ENCODE data around the gene TIAM2.

TIAM2 gene

GRCh38 chr6:155290491-155290890 is 295.4 kb downstream of the TIAM2 start:
- Mint-ChIP-seq H3K4me1 (peaks cover 0 to 5% of the 10 kb centered on the region in 2 donors), H3K4me3 (no peak overlapping the region), H3K36me3 (peaks cover 50 to 58% of the 10 kb centered on the region in 2 donors), H3K27me3 (no peaks in the 10 kb centered on the region), H3K9me3 (no peaks in the 10 kb centered on the region), H3K27ac (no peak overlapping the region)
- no peak for DNase-seq
- no peak for ATAC-seq (replicated peaks)

- H3K27me3 Mint-ChIP-seq: no peaks in the 10 kb centered on the region
- peaks cover 0 to 5% of the 10 kb centered on the region in 2 donors for H3K4me1 Mint-ChIP-seq
- peaks cover 48 to 57% of the 10 kb centered on the region in 2 donors for H3K36me3 Mint-ChIP-seq
- H3K27ac Mint-ChIP-seq: no peak overlapping the region
- DNase-seq: no peak
- H3K9me3 Mint-ChIP-seq: no peaks in the 10 kb centered on the region
- no peak for ATAC-seq (replicated peaks)
- no peak overlapping the region for H3K4me3 Mint-ChIP-seq
Measured at GRCh38 chr6:155291291-155291690, 296.2 kb downstream of the TIAM2 start.

GRCh38 chr6:155292711-155293110 is 297.6 kb downstream of the TIAM2 start:
- Mint-ChIP-seq H3K27me3 (no peaks in the 10 kb centered on the region), H3K9me3 (no peaks in the 10 kb centered on the region), H3K27ac (no peak overlapping the region), H3K36me3 (peaks cover 49 to 63% of the 10 kb centered on the region in 2 donors), H3K4me1 (peaks cover 0 to 5% of the 10 kb centered on the region in 2 donors), H3K4me3 (no peak overlapping the region)
- DNase-seq: no peak
- no peak for ATAC-seq (replicated peaks)

GRCh38 chr6:155297669-155298068 is 302.6 kb downstream of the TIAM2 start:
- DNase-seq: no peak
- H3K4me3 Mint-ChIP-seq: no peak overlapping the region
- no peaks in the 10 kb centered on the region for H3K27me3 Mint-ChIP-seq
- no peak for ATAC-seq (replicated peaks)
- H3K9me3 Mint-ChIP-seq: no peaks in the 10 kb centered on the region
- H3K27ac Mint-ChIP-seq: no peak overlapping the region
- H3K4me1 Mint-ChIP-seq: peaks cover 0 to 6% of the 10 kb centered on the region in 2 donors
- peaks cover 28 to 44% of the 10 kb centered on the region in 2 donors for H3K36me3 Mint-ChIP-seq

GRCh38 chr6:155301867-155302266 is 306.8 kb downstream of the TIAM2 start:
- Mint-ChIP-seq H3K36me3 (peaks cover 22 to 43% of the 10 kb centered on the region in 2 donors), H3K4me3 (no peak overlapping the region), H3K27ac (no peak overlapping the region), H3K27me3 (no peaks in the 10 kb centered on the region), H3K9me3 (no peaks in the 10 kb centered on the region), H3K4me1 (peaks cover 0 to 2% of the 10 kb centered on the region in 2 donors)
- ATAC-seq (replicated peaks) (no peak), DNase-seq (no peak)

GRCh38 chr6:155303361-155303870 is 308.3 kb downstream of the TIAM2 start:
- no peak for DNase-seq
- Mint-ChIP-seq H3K4me3 (no peak overlapping the region), H3K27me3 (no peaks in the 10 kb centered on the region), H3K36me3 (peaks cover 18 to 46% of the 10 kb centered on the region in 2 donors), H3K4me1 (peaks cover 0 to 5% of the 10 kb centered on the region in 2 donors), H3K9me3 (no peaks in the 10 kb centered on the region), H3K27ac (no peak overlapping the region)
- no peak for ATAC-seq (replicated peaks)

GRCh38 chr6:155306958-155307357 is 311.8 kb downstream of the TIAM2 start:
- H3K27me3 Mint-ChIP-seq: no peaks in the 10 kb centered on the region
- peaks cover 9 to 15% of the 10 kb centered on the region in 2 donors for H3K4me1 Mint-ChIP-seq
- H3K4me3 Mint-ChIP-seq: no peak overlapping the region
- ATAC-seq (replicated peaks) (no peak), DNase-seq (no peak)
- peaks cover 21 to 44% of the 10 kb centered on the region in 2 donors for H3K36me3 Mint-ChIP-seq
- no peaks in the 10 kb centered on the region for H3K9me3 Mint-ChIP-seq
- no peak overlapping the region for H3K27ac Mint-ChIP-seq
